OCI-LY1 (cell line): ENCODE measurements around the gene SYT9.

Source experiments
- H2AFZ ChIP-seq: fragments of 200-600 bp; sonication (generic), shearing (Covaris generic); 2 replicates; pipeline ENCODE4 v1.6.0; 2014; ENCODE audit warnings: antibody characterized with exemption, mild to moderate bottlenecking, low read length
- H3F3A ChIP-seq: fragments of 200-600 bp; sonication (generic), shearing (Covaris generic); 2 replicates; pipeline ENCODE4 v1.6.0; 2014; ENCODE audit warnings: mild to moderate bottlenecking, antibody characterized with exemption, low read length, moderate library complexity; ENCODE audit not compliant: insufficient read depth
- H3K27ac ChIP-seq: fragments of 200-600 bp; sonication (generic); 2 replicates; pipeline ENCODE4 v1.5.1; 2014; ENCODE audit warnings: low read length, mixed run types, mild to moderate bottlenecking, low read depth; ENCODE audit not compliant: poor library complexity, severe bottlenecking
- H3K27me3 ChIP-seq: fragments of 200-600 bp; sonication (generic); 2 replicates; pipeline ENCODE4 v1.6.0; 2014; ENCODE audit warnings: antibody characterized with exemption, mild to moderate bottlenecking, low read length, moderate library complexity; ENCODE audit not compliant: insufficient read depth
- H3K36me3 ChIP-seq: fragments of 200-600 bp; sonication (generic); 2 replicates; pipeline ENCODE4 v1.6.1; 2014; ENCODE audit warnings: mild to moderate bottlenecking, antibody characterized with exemption, low read length, moderate library complexity, mixed read lengths; ENCODE audit not compliant: insufficient read depth
- H3K4me1 ChIP-seq: fragments of 200-600 bp; sonication (generic); 2 replicates; pipeline ENCODE4 v1.5.1; 2014; ENCODE audit warnings: mild to moderate bottlenecking, low read length, moderate library complexity; ENCODE audit not compliant: insufficient read depth, severe bottlenecking
- H3K4me2 ChIP-seq: fragments of 200-600 bp; sonication (generic), shearing (Covaris generic); 2 replicates; pipeline ENCODE4 v1.6.1; 2014; ENCODE audit warnings: low read length
- H3K4me3 ChIP-seq: fragments of 200-600 bp; sonication (generic); 2 replicates; pipeline ENCODE4 v1.5.1; 2014; ENCODE audit warnings: low read length, low read depth, mild to moderate bottlenecking, mixed read lengths; ENCODE audit not compliant: poor library complexity, severe bottlenecking
- H3K79me2 ChIP-seq: fragments of 200-600 bp; shearing (Covaris generic); 2 replicates; pipeline ENCODE4 v1.6.1; 2016; ENCODE audit warnings: mixed run types, low read length, mixed read lengths; ENCODE audit not compliant: insufficient read depth
- H3K9ac ChIP-seq: fragments of 200-600 bp; sonication (generic), shearing (Covaris generic); 2 replicates; pipeline ENCODE4 v1.6.1; 2014; ENCODE audit warnings: mild to moderate bottlenecking, low read length, mixed read lengths
- H3K9me2 ChIP-seq: fragments of 200-600 bp; sonication (generic), shearing (Covaris generic); 2 replicates; pipeline ENCODE4 v1.6.1; 2014; ENCODE audit warnings: low read depth, mild to moderate bottlenecking, low read length, mixed read lengths
- H3K9me3 ChIP-seq: fragments of 200-600 bp; shearing (Covaris generic); 2 replicates; pipeline ENCODE4 v1.6.1; 2014; ENCODE audit warnings: low read length, mixed read lengths
- H4K20me1 ChIP-seq: fragments of 200-600 bp; sonication (generic), shearing (Covaris generic); 2 replicates; pipeline ENCODE4 v1.6.0; 2016; ENCODE audit warnings: mild to moderate bottlenecking, low read length; ENCODE audit not compliant: insufficient read depth
- CTCF ChIP-seq: fragments of 200-600 bp; sonication (generic), shearing (Covaris generic); IDR thresholded peaks from 2 replicates; pipeline ENCODE4 v1.5.1; 2017; ENCODE audit warnings: mild to moderate bottlenecking, antibody characterized with exemption, low read length, moderate library complexity, mixed read lengths
- EZH2 ChIP-seq: fragments of 200-600 bp; sonication (generic), shearing (Covaris generic); IDR thresholded peaks from 2 replicates; pipeline ENCODE4 v1.8.0; 2017; ENCODE audit warnings: borderline replicate concordance, mixed run types, mild to moderate bottlenecking, antibody characterized with exemption, low read length, moderate library complexity, mixed read lengths

The SYT9 gene

GRCh38 chr11:7435176-7435575, 183.5 kb downstream of the SYT9 start:
- H3K4me2 ChIP-seq = no peak overlapping the region

GRCh38 chr11:7436146-7436545, 184.4 kb downstream of the SYT9 start:
- H3K36me3 ChIP-seq = no peaks in the 10 kb centered on the region
- peak overlapping the region; percentile 62; the same call in 1 of the 2 replicates for H2AFZ ChIP-seq
- H3K27ac ChIP-seq = no peak overlapping the region
- no peaks in the 10 kb centered on the region for H3K9me3 ChIP-seq
- H3K27me3 ChIP-seq = no peaks in the 10 kb centered on the region
- no peaks in the 10 kb centered on the region for H3K79me2 ChIP-seq
- no peaks in the 10 kb centered on the region for H3F3A ChIP-seq
- H3K4me3 ChIP-seq = peak overlapping the region; percentile 5
- no peak overlapping the region for H3K9ac ChIP-seq
- H4K20me1 ChIP-seq = no peaks in the 10 kb centered on the region
- H3K4me1 ChIP-seq = peaks cover 14% of the 10 kb centered on the region
- no peaks in the 10 kb centered on the region for H3K9me2 ChIP-seq
- peak overlapping the region; percentile 21; the same call in 1 of the 2 replicates for H3K4me2 ChIP-seq
- no peak for TF ChIP-seq EZH2
- no peak for TF ChIP-seq CTCF

More at GRCh38 chr11:7435176-7435575, 183.5 kb downstream of the SYT9 start:
- H3K27me3 ChIP-seq = no peaks in the 10 kb centered on the region
- peaks cover 14% of the 10 kb centered on the region for H3K4me1 ChIP-seq
- H2AFZ ChIP-seq = no peak overlapping the region
- H3K9me2 ChIP-seq = no peaks in the 10 kb centered on the region
- no peak overlapping the region for H3K27ac ChIP-seq
- H3K4me3 ChIP-seq = no peak overlapping the region
- TF ChIP-seq EZH2 (no peak), CTCF (no peak)
- H3K9me3 ChIP-seq = no peaks in the 10 kb centered on the region
- no peaks in the 10 kb centered on the region for H3K79me2 ChIP-seq
- no peaks in the 10 kb centered on the region for H4K20me1 ChIP-seq
- H3K36me3 ChIP-seq = no peaks in the 10 kb centered on the region
- H3F3A ChIP-seq = no peaks in the 10 kb centered on the region
- H3K9ac ChIP-seq = no peak overlapping the region

GRCh38 chr11:7436657-7437056, 185.0 kb downstream of the SYT9 start:
- H3K27me3 ChIP-seq = no peaks in the 10 kb centered on the region
- H3K9ac ChIP-seq = no peak overlapping the region
- H3F3A ChIP-seq = no peaks in the 10 kb centered on the region
- H2AFZ ChIP-seq = peak overlapping the region; percentile 62; the same call in 1 of the 2 replicates
- no peaks in the 10 kb centered on the region for H4K20me1 ChIP-seq
- H3K79me2 ChIP-seq = no peaks in the 10 kb centered on the region
- no peaks in the 10 kb centered on the region for H3K36me3 ChIP-seq
- H3K9me3 ChIP-seq = no peaks in the 10 kb centered on the region
- peaks cover 14% of the 10 kb centered on the region for H3K4me1 ChIP-seq
- H3K4me2 ChIP-seq = peak overlapping the region; percentile 21; the same call in 1 of the 2 replicates
- H3K9me2 ChIP-seq = no peaks in the 10 kb centered on the region
- TF ChIP-seq CTCF (no peak), EZH2 (no peak)
- H3K27ac ChIP-seq = no peak overlapping the region
- peak overlapping the region; percentile 5 for H3K4me3 ChIP-seq
